Measurements from ENCODE around the gene SNAP47.

- TF ChIP-seq CTCF (IDR thresholded peaks at IDR 0.05; ENCODE audit: insufficient read depth, low read length) = no peak
- no peak for TF ChIP-seq POLR2AphosphoS5 (IDR thresholded peaks at IDR 0.05; ENCODE audit: low read depth)
- no peak for TF ChIP-seq REST (IDR thresholded peaks at IDR 0.05; ENCODE audit: insufficient replicate concordance, low read depth)
- no peak for TF ChIP-seq SPI1 (IDR thresholded peaks at IDR 0.05; ENCODE audit: borderline replicate concordance, low read depth)
- no peak for TF ChIP-seq GABPA (IDR thresholded peaks at IDR 0.05; ENCODE audit: low read depth)
Measured at GRCh38 chr1:227685807-227686206, 49.4 kb upstream of the SNAP47 start.

Measured in HL-60 (cell line).